ENCODE results near the gene PFAS. TPM values are rescaled to one million over a fixed set of nuclear protein-coding genes. Genes with fewer than 3 reads are reported as not detected.

The PFAS gene
- total and polyA plus RNA-seq, 2 experiments from 2014 or later, result 96.1 to 168 TPM

DNA sequence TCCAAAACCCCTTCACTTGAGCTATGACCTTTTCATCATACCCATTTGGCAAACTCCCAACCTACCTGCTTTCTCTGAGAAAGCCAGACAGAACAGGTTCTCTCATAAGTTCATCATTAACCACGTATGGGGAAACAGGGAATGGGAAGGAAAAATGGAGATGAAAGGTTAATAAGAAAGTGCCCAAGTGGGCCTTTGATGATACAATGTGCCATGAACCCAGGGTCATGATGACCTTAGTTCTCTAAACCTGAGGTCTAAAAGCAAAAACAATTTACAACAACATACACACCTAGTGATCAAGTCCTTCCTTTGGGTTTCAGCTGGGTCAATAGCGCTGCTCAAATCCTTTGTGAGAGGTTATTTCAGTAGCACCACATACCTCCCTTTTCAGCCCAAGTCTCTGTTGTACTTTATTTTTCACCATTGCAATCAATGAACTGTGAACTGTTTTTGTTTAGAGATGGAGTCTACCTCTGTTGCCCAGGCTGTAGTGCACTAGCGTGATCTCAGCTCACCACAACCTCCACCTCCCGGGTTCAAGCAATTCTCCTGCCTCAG is 24.9 kb downstream of the PFAS start:
- ATAC-seq, result no peak
- Histone ChIP-seq H3K36me3 (ENCODE audit: insufficient read depth) (peaks cover 17% of the 10 kb centered on the region; the same call in 1 of the 2 replicates), H3K27me3 (ENCODE audit: insufficient read depth) (no peaks in the 10 kb centered on the region), H4K20me1 (replicated peaks; ENCODE audit: insufficient read depth) (peaks cover 9% of the 10 kb centered on the region), H3F3A (replicated peaks; ENCODE audit: low read depth) (0 out of 2 replicates have a peak, but pooled peaks cover 3% of the 10 kb centered on the region), H3K4me3 (no peak overlapping the region), H3K4me2 (no peak overlapping the region), H3K27ac (ENCODE audit: low read depth) (no peak overlapping the region), H3K4me1 (ENCODE audit: insufficient read depth) (no peaks in the 10 kb centered on the region), H2AFZ (no peak overlapping the region), H3K79me2 (replicated peaks; ENCODE audit: insufficient read depth) (no peaks in the 10 kb centered on the region), H3K9me2 (ENCODE audit: insufficient read depth) (no peaks in the 10 kb centered on the region)
- Mint-ChIP-seq H3K36me3 (ENCODE audit: low read depth) (peaks cover 34% of the 10 kb centered on the region), H3K27ac (no peak overlapping the region), H3K9me3 (no peaks in the 10 kb centered on the region; the same call in 2 of the 3 replicates), H3K27me3 (ENCODE audit: insufficient read depth, low read depth, poor library complexity) (peaks cover 7% of the 10 kb centered on the region), H3K4me1 (no peaks in the 10 kb centered on the region; the same call in 2 of the 3 replicates), H3K4me3 (no peak overlapping the region)
- no peak for DNase-seq (ENCODE audit: low spot score)
- TF ChIP-seq, protein P1, sequence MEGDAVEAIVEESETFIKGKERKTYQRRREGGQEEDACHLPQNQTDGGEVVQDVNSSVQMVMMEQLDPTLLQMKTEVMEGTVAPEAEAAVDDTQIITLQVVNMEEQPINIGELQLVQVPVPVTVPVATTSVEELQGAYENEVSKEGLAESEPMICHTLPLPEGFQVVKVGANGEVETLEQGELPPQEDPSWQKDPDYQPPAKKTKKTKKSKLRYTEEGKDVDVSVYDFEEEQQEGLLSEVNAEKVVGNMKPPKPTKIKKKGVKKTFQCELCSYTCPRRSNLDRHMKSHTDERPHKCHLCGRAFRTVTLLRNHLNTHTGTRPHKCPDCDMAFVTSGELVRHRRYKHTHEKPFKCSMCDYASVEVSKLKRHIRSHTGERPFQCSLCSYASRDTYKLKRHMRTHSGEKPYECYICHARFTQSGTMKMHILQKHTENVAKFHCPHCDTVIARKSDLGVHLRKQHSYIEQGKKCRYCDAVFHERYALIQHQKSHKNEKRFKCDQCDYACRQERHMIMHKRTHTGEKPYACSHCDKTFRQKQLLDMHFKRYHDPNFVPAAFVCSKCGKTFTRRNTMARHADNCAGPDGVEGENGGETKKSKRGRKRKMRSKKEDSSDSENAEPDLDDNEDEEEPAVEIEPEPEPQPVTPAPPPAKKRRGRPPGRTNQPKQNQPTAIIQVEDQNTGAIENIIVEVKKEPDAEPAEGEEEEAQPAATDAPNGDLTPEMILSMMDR (conservative IDR thresholded peaks at IDR 0.05; ENCODE audit: low read depth in 2 of 2), result no peak

DNA sequence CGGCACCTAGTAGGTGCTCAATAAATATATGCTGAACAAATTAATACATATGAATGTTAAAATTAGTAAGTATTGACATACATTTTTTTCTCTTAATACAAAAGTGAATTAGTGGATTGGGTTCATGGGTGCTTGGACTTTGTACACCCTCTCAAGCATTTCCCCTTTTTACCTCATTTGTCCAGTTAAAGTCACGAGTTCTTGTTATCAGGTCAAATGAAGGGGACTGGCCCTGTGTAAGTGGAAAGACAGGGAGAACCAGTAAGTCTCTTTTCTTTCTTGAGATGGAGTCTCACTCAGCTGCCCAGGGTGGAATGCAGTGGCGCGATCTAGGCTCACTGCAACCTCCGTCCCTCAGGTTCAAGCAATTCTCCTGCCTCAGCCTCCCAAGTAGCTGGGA is 25.7 kb downstream of the PFAS start:
- ATAC-seq, result no peak
- Histone ChIP-seq H3K27ac (ENCODE audit: low read depth) (no peak overlapping the region), H3K79me2 (replicated peaks; ENCODE audit: insufficient read depth) (no peaks in the 10 kb centered on the region), H2AFZ (no peak overlapping the region), H3K27me3 (ENCODE audit: insufficient read depth) (no peaks in the 10 kb centered on the region), H3K4me1 (ENCODE audit: insufficient read depth) (no peaks in the 10 kb centered on the region), H3F3A (replicated peaks; ENCODE audit: low read depth) (0 out of 2 replicates have a peak, but pooled peaks cover 3% of the 10 kb centered on the region), H3K4me2 (no peak overlapping the region), H3K9me2 (ENCODE audit: insufficient read depth) (no peaks in the 10 kb centered on the region), H3K36me3 (ENCODE audit: insufficient read depth) (peaks cover 9% of the 10 kb centered on the region; the same call in 1 of the 2 replicates), H3K4me3 (no peak overlapping the region), H4K20me1 (replicated peaks; ENCODE audit: insufficient read depth) (peaks cover 9% of the 10 kb centered on the region)
- Mint-ChIP-seq H3K27me3 (ENCODE audit: insufficient read depth, low read depth, poor library complexity) (peaks cover 7% of the 10 kb centered on the region), H3K36me3 (ENCODE audit: low read depth) (peaks cover 25% of the 10 kb centered on the region), H3K4me1 (no peaks in the 10 kb centered on the region; the same call in 2 of the 3 replicates), H3K9me3 (no peaks in the 10 kb centered on the region; the same call in 2 of the 3 replicates), H3K27ac (no peak overlapping the region), H3K4me3 (no peak overlapping the region)
- no peak for TF ChIP-seq EZH2phosphoT487 (IDR thresholded peaks at IDR 0.05; ENCODE audit: unreplicated experiment)
- no peak for DNase-seq (ENCODE audit: low spot score)

DNA sequence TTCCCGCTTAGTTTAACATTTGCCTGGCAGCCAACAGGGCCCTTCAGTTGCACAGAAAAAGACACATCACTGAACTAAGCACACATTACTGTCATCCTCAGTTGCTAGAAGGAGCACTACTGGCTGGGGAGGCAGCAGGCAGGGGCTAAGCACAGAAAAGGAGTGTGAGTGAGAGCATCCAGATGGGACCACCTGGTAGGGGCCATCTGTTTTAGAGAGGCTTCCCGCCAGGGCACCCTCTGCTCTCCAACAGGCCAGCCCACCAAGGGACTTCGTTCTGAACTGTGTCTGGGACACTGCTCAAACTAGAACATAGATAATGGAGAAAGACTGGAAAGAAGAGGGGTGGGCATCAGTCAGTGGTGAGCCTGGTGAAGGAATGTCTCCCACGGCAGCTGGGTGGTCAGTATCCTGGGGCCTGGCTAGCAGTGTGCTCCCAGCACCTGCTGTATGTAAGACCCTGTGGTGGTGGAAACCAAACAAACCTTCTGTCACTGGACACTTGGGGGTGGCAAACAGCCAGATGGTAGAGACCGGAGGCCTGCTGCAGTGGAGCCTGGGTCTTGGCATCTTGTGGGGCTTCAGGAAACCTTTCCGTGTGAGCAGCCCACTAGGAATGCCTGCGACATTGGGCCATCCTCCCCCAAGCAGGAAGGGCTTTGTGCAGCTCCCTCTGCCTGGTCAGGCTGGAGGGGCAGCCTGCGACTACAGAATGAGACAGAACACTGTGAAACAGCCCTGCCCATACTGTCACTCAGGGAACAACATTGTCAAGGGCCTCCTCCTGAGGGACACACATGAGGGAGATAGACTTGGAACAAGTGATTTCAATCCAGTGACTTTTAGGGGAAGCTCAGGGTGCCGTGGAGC is 26.6 kb downstream of the PFAS start:
- Mint-ChIP-seq H3K27ac (no peak overlapping the region), H3K9me3 (no peaks in the 10 kb centered on the region; the same call in 2 of the 3 replicates)
- TF ChIP-seq JUNB (IDR thresholded peaks at IDR 0.05; ENCODE audit: unreplicated experiment) (no peak), EZH2 (IDR thresholded peaks at IDR 0.05; ENCODE audit: low read depth, unreplicated experiment) (no peak), CREB1 (CRISPR knock-in tag; IDR thresholded peaks at IDR 0.05; ENCODE audit: low read depth) (no peak), STAT1 (IDR thresholded peaks at IDR 0.05; ENCODE audit: unreplicated experiment) (no peak)
- TF ChIP-seq, protein P1 (conservative IDR thresholded peaks at IDR 0.05; ENCODE audit: low read depth in 2 of 2), result no peak

More for the DNA sequence above, 26.6 kb downstream of the PFAS start:
- Mint-ChIP-seq H3K27me3 (ENCODE audit: insufficient read depth, low read depth, poor library complexity) (peaks cover 7% of the 10 kb centered on the region), H3K36me3 (ENCODE audit: low read depth) (peaks cover 17% of the 10 kb centered on the region), H3K4me1 (no peaks in the 10 kb centered on the region; the same call in 2 of the 3 replicates), H3K4me3 (no peak overlapping the region)
- Histone ChIP-seq H3K4me2 (no peak overlapping the region), H3K27me3 (ENCODE audit: insufficient read depth) (no peaks in the 10 kb centered on the region), H3K79me2 (replicated peaks; ENCODE audit: insufficient read depth) (no peaks in the 10 kb centered on the region), H3K4me1 (ENCODE audit: insufficient read depth) (no peaks in the 10 kb centered on the region), H4K20me1 (replicated peaks; ENCODE audit: insufficient read depth) (peaks cover 9% of the 10 kb centered on the region), H3F3A (replicated peaks; ENCODE audit: low read depth) (0 out of 2 replicates have a peak, but pooled peaks cover under 1% of the 10 kb centered on the region), H3K27ac (ENCODE audit: low read depth) (no peak overlapping the region), H3K4me3 (no peak overlapping the region), H2AFZ (no peak overlapping the region), H3K9me2 (ENCODE audit: insufficient read depth) (no peaks in the 10 kb centered on the region), H3K36me3 (ENCODE audit: insufficient read depth) (peaks cover 2% of the 10 kb centered on the region; the same call in 1 of the 2 replicates)
- ATAC-seq (peak; percentile 51), DNase-seq (ENCODE audit: low spot score) (no peak)

Data from GM23338 (cell line).